Stimulated activated CD8-positive, alpha-beta memory T cell treated with anti-CD3 and anti-CD28 coated beads, Interleukin-7, amount 100 ng/mL, for 48 hours (primary cell): ENCODE measurements around the gene ATP10B.

Experiments
- DNase-seq, 2 donors: peaks; one replicate each; pipeline ENCODE4 v3.0.0-alpha.2; 2020; ENCODE audit warnings: low read depth in 1 of 2; ENCODE audit errors: extremely low read depth in 1 of 2

ATP10B gene

GRCh38 chr5:160693831-160694465 is 158.1 kb downstream of the ATP10B start:
- DNase-seq, result no peak

- no peak for DNase-seq
These were observed 159.7 kb downstream of the ATP10B start for GRCh38 chr5:160692271-160692670.

GRCh38 chr5:160685695-160686094 is 166.3 kb downstream of the ATP10B start:
- DNase-seq, result no peak

- no peak for DNase-seq
These were observed 166.8 kb downstream of the ATP10B start for GRCh38 chr5:160685219-160685618.

GRCh38 chr5:160679567-160680309 is 172.3 kb downstream of the ATP10B start:
- no peak for DNase-seq

GRCh38 chr5:160675988-160676387 is 176.0 kb downstream of the ATP10B start:
- no peak for DNase-seq

GRCh38 chr5:160674901-160675300 is 177.1 kb downstream of the ATP10B start:
- no peak for DNase-seq

- no peak for DNase-seq
These were observed 179.5 kb downstream of the ATP10B start for GRCh38 chr5:160672521-160672920.

- DNase-seq, result no peak
These were observed 183.7 kb downstream of the ATP10B start for GRCh38 chr5:160668356-160668755.

- no peak for DNase-seq
These were observed 184.9 kb downstream of the ATP10B start for GRCh38 chr5:160667160-160667559.

- no peak for DNase-seq
These were observed 186.6 kb downstream of the ATP10B start for GRCh38 chr5:160665460-160665859.

- no peak for DNase-seq
These were observed 191.9 kb downstream of the ATP10B start for GRCh38 chr5:160660132-160660531.

- DNase-seq, result no peak
These were observed 194.2 kb downstream of the ATP10B start for GRCh38 chr5:160657622-160658458.

- no peak for DNase-seq
These were observed 194.9 kb downstream of the ATP10B start for GRCh38 chr5:160657068-160657507.

GRCh38 chr5:160655717-160656116 is 196.3 kb downstream of the ATP10B start:
- no peak for DNase-seq

GRCh38 chr5:160651692-160652645 is 200.0 kb downstream of the ATP10B start:
- DNase-seq, result no peak

GRCh38 chr5:160649304-160649703 is 202.7 kb downstream of the ATP10B start:
- no peak for DNase-seq

- no peak for DNase-seq
These were observed 206.0 kb downstream of the ATP10B start for GRCh38 chr5:160646033-160646432.

GRCh38 chr5:160643616-160644240 is 208.3 kb downstream of the ATP10B start:
- DNase-seq, result no peak

GRCh38 chr5:160641405-160641804 is 210.6 kb downstream of the ATP10B start:
- DNase-seq, result no peak
